Measurements from ENCODE around the gene UGCG.

UGCG gene

GRCh38 chr9:111978616-111979015, 82.0 kb downstream of the UGCG start:
- no peak for DNase-seq (ENCODE audit: low read depth, low spot score)
- in situ Hi-C loops (cut with HindIII; ENCODE audit: low sequenced_read_pairs) = no loop called here
- TF ChIP-seq, protein P1, sequence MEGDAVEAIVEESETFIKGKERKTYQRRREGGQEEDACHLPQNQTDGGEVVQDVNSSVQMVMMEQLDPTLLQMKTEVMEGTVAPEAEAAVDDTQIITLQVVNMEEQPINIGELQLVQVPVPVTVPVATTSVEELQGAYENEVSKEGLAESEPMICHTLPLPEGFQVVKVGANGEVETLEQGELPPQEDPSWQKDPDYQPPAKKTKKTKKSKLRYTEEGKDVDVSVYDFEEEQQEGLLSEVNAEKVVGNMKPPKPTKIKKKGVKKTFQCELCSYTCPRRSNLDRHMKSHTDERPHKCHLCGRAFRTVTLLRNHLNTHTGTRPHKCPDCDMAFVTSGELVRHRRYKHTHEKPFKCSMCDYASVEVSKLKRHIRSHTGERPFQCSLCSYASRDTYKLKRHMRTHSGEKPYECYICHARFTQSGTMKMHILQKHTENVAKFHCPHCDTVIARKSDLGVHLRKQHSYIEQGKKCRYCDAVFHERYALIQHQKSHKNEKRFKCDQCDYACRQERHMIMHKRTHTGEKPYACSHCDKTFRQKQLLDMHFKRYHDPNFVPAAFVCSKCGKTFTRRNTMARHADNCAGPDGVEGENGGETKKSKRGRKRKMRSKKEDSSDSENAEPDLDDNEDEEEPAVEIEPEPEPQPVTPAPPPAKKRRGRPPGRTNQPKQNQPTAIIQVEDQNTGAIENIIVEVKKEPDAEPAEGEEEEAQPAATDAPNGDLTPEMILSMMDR (IDR thresholded peaks at IDR 0.05; ENCODE audit: low read depth, low read length) = no peak
- H3K4me3 ChIP-seq (ENCODE audit: low read depth, low read length) = no peak overlapping the region

DNA sequence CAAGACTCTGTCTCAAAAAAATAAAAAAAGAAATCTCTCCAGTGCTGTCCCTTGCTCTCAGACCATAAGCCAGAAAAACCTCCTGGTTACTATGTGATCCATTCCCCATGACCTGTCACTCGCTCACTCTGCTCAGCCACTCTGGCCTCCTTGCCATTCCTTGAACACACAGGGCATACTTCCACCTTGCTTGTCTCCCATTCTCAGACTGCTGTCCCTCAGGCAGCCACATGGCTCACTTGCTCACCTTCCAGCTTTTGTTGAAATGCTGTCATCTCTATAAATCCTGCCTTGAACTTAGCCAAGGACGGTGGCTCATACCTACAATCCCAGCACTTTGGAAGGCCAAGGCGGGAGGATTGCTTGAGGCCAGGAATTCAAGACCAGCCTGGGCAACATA, 82.9 kb downstream of the UGCG start:
- no peak overlapping the region for H3K4me3 ChIP-seq (ENCODE audit: low read depth, low read length)
- TF ChIP-seq, protein P1 (IDR thresholded peaks at IDR 0.05; ENCODE audit: low read depth, low read length) = no peak
- DNase-seq (ENCODE audit: low read depth, low spot score) = no peak
- in situ Hi-C loops (cut with HindIII; ENCODE audit: low sequenced_read_pairs) = no loop called here

- no peak for DNase-seq (ENCODE audit: low read depth, low spot score)
- TF ChIP-seq, protein P1 (IDR thresholded peaks at IDR 0.05; ENCODE audit: low read depth, low read length) = no peak
- H3K4me3 ChIP-seq (ENCODE audit: low read depth, low read length) = no peak overlapping the region
- in situ Hi-C loops (cut with HindIII; ENCODE audit: low sequenced_read_pairs) = no loop called here
Observed at GRCh38 chr9:111980398-111980797, 83.8 kb downstream of the UGCG start.

- DNase-seq (ENCODE audit: low read depth, low spot score) = no peak
- no peak overlapping the region for H3K4me3 ChIP-seq (ENCODE audit: low read depth, low read length)
- in situ Hi-C loops (cut with HindIII; ENCODE audit: low sequenced_read_pairs) = no loop called here
- TF ChIP-seq, protein P1 (IDR thresholded peaks at IDR 0.05; ENCODE audit: low read depth, low read length) = no peak
Observed at GRCh38 chr9:111983484-111983908, 86.9 kb downstream of the UGCG start.

GRCh38 chr9:111984086-111984802, 87.6 kb downstream of the UGCG start:
- in situ Hi-C loops (cut with HindIII; ENCODE audit: low sequenced_read_pairs) = no loop called here
- H3K4me3 ChIP-seq (ENCODE audit: low read depth, low read length) = no peak overlapping the region
- TF ChIP-seq, protein P1 (IDR thresholded peaks at IDR 0.05; ENCODE audit: low read depth, low read length) = no peak
- no peak for DNase-seq (ENCODE audit: low read depth, low spot score)

Data from astrocyte of the spinal cord (primary cell).